Ectodermal cell (in vitro differentiated cells): ENCODE data around the gene PRKG1.

Source experiments
- H3K27ac ChIP-seq: 2 replicates; pipeline ENCODE4 v1.7.0; 2013; ENCODE audit warnings: mild to moderate bottlenecking, low read depth, low read length; ENCODE audit not compliant: insufficient read depth, poor library complexity, severe bottlenecking
- H3K27me3 ChIP-seq: 2 replicates; pipeline ENCODE4 v1.7.0; 2013; ENCODE audit warnings: mild to moderate bottlenecking, low read length; ENCODE audit not compliant: insufficient read depth, control insufficient read depth, poor library complexity, severe bottlenecking
- H3K36me3 ChIP-seq: one replicate; pipeline ENCODE4 v1.7.0; 2013; ENCODE audit warnings: low read length; ENCODE audit not compliant: control insufficient read depth, insufficient read depth
- H3K4me1 ChIP-seq: one replicate; pipeline ENCODE4 v1.7.0; 2013; ENCODE audit warnings: low read length; ENCODE audit not compliant: control insufficient read depth, insufficient read depth
- H3K4me3 ChIP-seq: 2 replicates; pipeline ENCODE4 v1.7.0; 2013; ENCODE audit warnings: low read depth, low read length, control low read depth; ENCODE audit not compliant: insufficient read depth
- H3K9me3 ChIP-seq: 2 replicates; pipeline ENCODE4 v1.7.0; 2013; ENCODE audit warnings: mild to moderate bottlenecking, low read length, moderate library complexity; ENCODE audit not compliant: control insufficient read depth
- WGBS, 2 experiments: methylation state at CpG; one replicate each; pipeline ENCODE4 v1.1.7; 2013; ENCODE audit warnings: missing lambda C conversion rate in 2 of 2; 5-methylcytosine and 5-hydroxymethylcytosine counted together

Gene PRKG1

GRCh38 chr10:51860257-51860656, 786.0 kb downstream of the PRKG1 start:
- peaks cover 11% of the 10 kb centered on the region for H3K4me1 ChIP-seq
- no peak overlapping the region for H3K4me3 ChIP-seq
- H3K27ac ChIP-seq: no peak overlapping the region
- no peaks in the 10 kb centered on the region for H3K27me3 ChIP-seq
- WGBS, 2 experiments: 89% methylated on average over 4 of the region's 4 CpGs
- H3K36me3 ChIP-seq: no peaks in the 10 kb centered on the region
- H3K9me3 ChIP-seq: peaks cover 3% of the 10 kb centered on the region

DNA sequence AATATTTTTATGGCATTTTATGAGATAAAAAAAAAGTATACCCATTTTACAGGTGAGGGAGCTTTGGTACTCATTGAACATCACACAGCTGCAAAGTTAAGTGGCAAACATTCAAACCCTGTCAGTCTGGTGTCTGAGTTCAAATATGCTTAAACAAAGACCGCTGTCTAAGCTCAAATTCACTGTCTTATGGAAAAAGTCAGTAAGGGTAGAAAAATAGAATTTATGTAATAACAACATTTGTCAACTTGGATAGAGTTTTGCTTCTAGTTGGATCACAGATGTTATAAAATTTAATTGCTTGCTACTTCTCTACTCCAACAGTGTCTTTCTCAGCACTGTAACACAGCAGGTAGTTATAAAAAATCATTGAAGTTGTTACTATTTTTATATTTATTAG, 786.8 kb downstream of the PRKG1 start:
- H3K27me3 ChIP-seq: no peaks in the 10 kb centered on the region
- H3K27ac ChIP-seq: no peak overlapping the region
- 40 to 43% methylated on average over 1 of the region's 1 CpG for WGBS, 2 experiments
- H3K4me3 ChIP-seq: no peak overlapping the region
- H3K36me3 ChIP-seq: no peaks in the 10 kb centered on the region
- H3K4me1 ChIP-seq: peaks cover 11% of the 10 kb centered on the region
- H3K9me3 ChIP-seq: no peaks in the 10 kb centered on the region

- 94% methylated on average over 4 of the region's 4 CpGs for WGBS, 2 experiments
- Histone ChIP-seq H3K27me3 (no peaks in the 10 kb centered on the region), H3K36me3 (no peaks in the 10 kb centered on the region), H3K27ac (no peak overlapping the region), H3K4me3 (no peak overlapping the region), H3K9me3 (no peaks in the 10 kb centered on the region), H3K4me1 (peaks cover 11% of the 10 kb centered on the region)
Observed at GRCh38 chr10:51861731-51862130, 787.4 kb downstream of the PRKG1 start.

DNA sequence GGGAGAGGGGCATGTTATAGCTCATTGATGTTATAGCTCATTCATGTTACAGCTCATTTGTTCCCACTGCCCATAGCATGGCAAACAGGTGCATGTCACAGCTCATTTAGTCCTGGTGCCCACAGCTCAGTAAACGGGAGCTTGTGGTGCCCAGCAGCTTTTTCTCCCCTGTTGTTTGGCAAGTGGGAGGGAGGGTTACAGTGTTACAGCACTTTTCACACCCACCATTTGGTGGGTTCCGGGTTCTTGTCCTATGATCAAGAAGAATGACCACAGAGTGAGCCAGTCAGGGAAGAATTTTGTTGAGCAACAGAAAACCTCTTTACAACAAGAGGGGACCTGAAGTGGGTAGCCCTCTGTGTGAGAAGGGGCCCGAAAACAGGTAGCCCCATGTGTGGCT, 787.9 kb downstream of the PRKG1 start:
- Histone ChIP-seq H3K36me3 (no peaks in the 10 kb centered on the region), H3K27me3 (no peaks in the 10 kb centered on the region), H3K4me3 (no peak overlapping the region), H3K9me3 (no peaks in the 10 kb centered on the region), H3K4me1 (peaks cover 10% of the 10 kb centered on the region), H3K27ac (no peak overlapping the region)
- 90 to 93% methylated on average over 3 of the region's 3 CpGs for WGBS, 2 experiments

- Histone ChIP-seq H3K27me3 (no peaks in the 10 kb centered on the region), H3K27ac (no peak overlapping the region), H3K4me3 (no peak overlapping the region), H3K36me3 (no peaks in the 10 kb centered on the region), H3K9me3 (no peaks in the 10 kb centered on the region), H3K4me1 (no peaks in the 10 kb centered on the region)
- 95 to 96% methylated on average over 4 of the region's 4 CpGs for WGBS, 2 experiments
Observed at GRCh38 chr10:51867956-51868355, 793.7 kb downstream of the PRKG1 start.

- H3K4me1 ChIP-seq: peaks cover 8% of the 10 kb centered on the region
- 95 to 98% methylated on average over 2 to 3 of the region's 3 CpGs for WGBS, 2 experiments
- H3K4me3 ChIP-seq: no peak overlapping the region
- no peaks in the 10 kb centered on the region for H3K9me3 ChIP-seq
- H3K27me3 ChIP-seq: no peaks in the 10 kb centered on the region
- H3K27ac ChIP-seq: no peak overlapping the region
- no peaks in the 10 kb centered on the region for H3K36me3 ChIP-seq
Observed at GRCh38 chr10:51874131-51874530, 799.8 kb downstream of the PRKG1 start.

DNA sequence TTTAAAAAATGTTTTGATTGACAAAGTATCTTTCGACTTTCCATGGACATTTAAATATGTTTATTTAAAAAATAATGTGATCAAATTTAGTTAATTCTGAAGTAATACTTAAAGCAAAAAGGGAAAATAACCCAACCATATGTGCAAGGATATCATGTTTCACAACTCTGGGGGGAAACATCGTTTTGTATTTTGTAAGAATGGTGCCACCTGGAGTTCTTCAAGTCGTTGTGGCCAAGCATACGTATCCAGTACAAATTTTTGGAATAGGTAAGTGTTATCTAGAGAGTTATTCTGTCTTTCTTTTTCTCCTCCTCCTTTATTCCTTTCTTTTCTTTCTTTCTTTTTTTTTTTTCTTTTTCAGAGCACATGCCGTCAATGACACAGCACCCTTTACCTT, 801.3 kb downstream of the PRKG1 start:
- peaks cover 8% of the 10 kb centered on the region for H3K4me1 ChIP-seq
- WGBS, 2 experiments: 65 to 91% methylated on average over 1 to 3 of the region's 5 CpGs
- no peaks in the 10 kb centered on the region for H3K36me3 ChIP-seq
- H3K27me3 ChIP-seq: no peaks in the 10 kb centered on the region
- H3K27ac ChIP-seq: no peak overlapping the region
- H3K4me3 ChIP-seq: no peak overlapping the region
- H3K9me3 ChIP-seq: no peaks in the 10 kb centered on the region

- WGBS, 2 experiments: 92% methylated on average over 4 of the region's 4 CpGs
- Histone ChIP-seq H3K4me3 (no peak overlapping the region), H3K27me3 (no peaks in the 10 kb centered on the region), H3K27ac (no peak overlapping the region), H3K4me1 (peaks cover 8% of the 10 kb centered on the region), H3K36me3 (no peaks in the 10 kb centered on the region), H3K9me3 (no peaks in the 10 kb centered on the region)
Observed at GRCh38 chr10:51876503-51876902, 802.2 kb downstream of the PRKG1 start.

GRCh38 chr10:51876979-51877378, 802.7 kb downstream of the PRKG1 start:
- no peaks in the 10 kb centered on the region for H3K9me3 ChIP-seq
- H3K27ac ChIP-seq: no peak overlapping the region
- no peaks in the 10 kb centered on the region for H3K36me3 ChIP-seq
- H3K4me1 ChIP-seq: peaks cover 8% of the 10 kb centered on the region
- WGBS, 2 experiments: 98 to 100% methylated on average over 1 to 2 of the region's 2 CpGs
- no peaks in the 10 kb centered on the region for H3K27me3 ChIP-seq
- H3K4me3 ChIP-seq: no peak overlapping the region

DNA sequence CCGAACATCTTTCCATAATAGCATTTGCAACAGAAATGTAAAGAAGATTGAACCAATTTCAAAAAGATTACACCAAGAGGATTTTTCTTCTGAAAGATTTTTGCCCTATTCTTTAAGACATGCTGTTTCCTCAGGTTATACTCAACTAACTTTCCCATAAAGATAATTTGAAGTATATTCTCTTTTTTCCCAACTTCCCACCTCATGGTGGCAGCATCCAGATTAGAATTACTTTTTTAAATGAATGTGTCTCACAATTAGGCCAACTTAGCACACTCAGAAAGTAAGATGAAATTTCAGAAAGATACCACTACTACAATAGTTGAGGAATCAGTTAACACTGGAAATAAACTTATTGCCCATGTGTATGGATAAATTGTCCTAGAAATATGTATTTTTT, 803.3 kb downstream of the PRKG1 start:
- peaks cover 8% of the 10 kb centered on the region for H3K4me1 ChIP-seq
- no peak overlapping the region for H3K4me3 ChIP-seq
- no peak overlapping the region for H3K27ac ChIP-seq
- no peaks in the 10 kb centered on the region for H3K9me3 ChIP-seq
- no peaks in the 10 kb centered on the region for H3K36me3 ChIP-seq
- no peaks in the 10 kb centered on the region for H3K27me3 ChIP-seq
- 85 to 100% methylated on average over 1 of the region's 1 CpG for WGBS, 2 experiments

DNA sequence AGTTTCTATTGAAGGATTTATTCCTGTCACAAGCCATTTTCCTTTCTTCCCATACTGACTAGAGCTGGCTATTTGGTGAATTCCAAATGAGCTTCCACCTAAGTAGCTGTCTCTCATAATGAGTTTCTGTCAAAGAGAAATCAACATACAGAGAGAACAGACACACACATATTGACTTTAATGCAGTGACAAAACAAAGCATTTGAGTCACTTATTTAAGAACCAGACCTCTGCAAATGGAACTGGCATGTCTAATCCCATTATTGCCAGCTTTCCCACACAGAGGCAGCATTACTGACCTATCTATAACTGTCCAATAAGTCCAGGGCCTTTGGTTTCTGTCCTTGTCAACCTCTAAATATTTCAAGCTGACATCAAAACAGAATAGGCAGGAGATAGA, 804.4 kb downstream of the PRKG1 start:
- no peak overlapping the region for H3K27ac ChIP-seq
- H3K36me3 ChIP-seq: no peaks in the 10 kb centered on the region
- H3K27me3 ChIP-seq: no peaks in the 10 kb centered on the region
- H3K9me3 ChIP-seq: no peaks in the 10 kb centered on the region
- H3K4me1 ChIP-seq: peaks cover 8% of the 10 kb centered on the region
- H3K4me3 ChIP-seq: no peak overlapping the region
